NT2/D1 (cell line): ENCODE results near the gene HLA-DOA.

Experiments
- YY1 ChIP-seq: IDR thresholded peaks from 2 replicates; pipeline ENCODE4 v1.6.1; 2011; ENCODE audit not compliant: insufficient read length, insufficient read depth
- ZNF274 ChIP-seq: IDR thresholded peaks from 2 replicates; pipeline ENCODE4 v1.6.1; 2011; ENCODE audit warnings: mild to moderate bottlenecking, low read depth, low read length

DNA sequence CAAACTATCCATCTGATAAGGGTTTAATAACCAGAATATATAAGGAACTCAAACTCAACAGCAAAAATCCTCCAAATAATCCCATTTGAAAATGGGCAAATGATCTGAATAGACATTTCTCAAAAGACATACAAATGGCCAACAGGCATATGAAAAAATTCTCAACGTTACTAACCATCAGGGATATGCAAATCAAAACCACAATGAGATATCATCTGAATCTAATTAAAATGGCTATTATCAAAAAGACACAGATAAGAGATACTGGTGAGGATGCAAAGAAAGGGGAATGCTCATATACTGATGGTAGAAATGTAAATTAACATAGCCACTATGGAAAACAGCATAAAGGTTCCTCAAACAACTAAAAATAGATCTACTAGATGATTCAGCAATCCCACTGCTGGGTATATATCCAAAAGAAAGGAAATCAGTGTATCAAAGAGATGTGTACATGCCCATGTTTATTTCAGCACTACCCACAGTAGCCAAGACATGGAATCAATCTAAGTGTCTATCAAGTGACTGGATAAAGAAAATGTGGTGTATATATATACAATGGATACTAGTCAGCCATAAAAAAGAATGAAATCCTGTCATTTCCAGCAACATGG is 47.1 kb downstream of the HLA-DOA start:
- TF ChIP-seq YY1 (no peak), ZNF274 (no peak)
